IMR-90 (cell line): ENCODE measurements around the gene AGAP1. TPM values are rescaled to one million over a fixed set of nuclear protein-coding genes. Genes with fewer than 3 reads are reported as not detected.

Experiments
- ATAC-seq: fragments of 200-7000 bp; cut with Tn5 transposase; 2 replicates; pipeline ENCODE4 v1.9.1; 2020; ENCODE audit warnings: low read depth, mild to moderate bottlenecking, moderate library complexity
- BruUV-seq: library from RNA; stranded (reverse); fragments of 400-500 nt; replicated peaks from 2 replicates; lab custom pipeline; 2021; lab: Mats Ljungman, UMichigan
- CTCF ChIA-PET: fragments of 300-600 bp; formaldehyde crosslinking; extraction: SDS; loops from one replicate; lab custom pipeline; 2021; ENCODE audit warnings: antibody characterized with exemption; lab: Yijun Ruan, JAX
- POLR2A ChIA-PET: fragments of 300-600 bp; sonication (Branson Sonifier 250); formaldehyde crosslinking; loops from one replicate; lab custom pipeline; 2022; ENCODE audit warnings: antibody characterized with exemption; ENCODE audit not compliant: unreplicated experiment; lab: Charles Lee
- DNase-seq: peaks from one replicate; pipeline ENCODE4 v3.0.0; 2013
- H2AFZ ChIP-seq: replicated peaks from 2 replicates; pipeline ENCODE3; 2013; ENCODE audit warnings: low read length, mild to moderate bottlenecking; ENCODE audit not compliant: poor library complexity
- H2AK5ac ChIP-seq: 2 replicates; pipeline ENCODE4 v1.6.1; 2013; ENCODE audit warnings: low read depth, low read length, inconsistent platforms
- H2AK9ac ChIP-seq: replicated peaks from 2 replicates; pipeline ENCODE3; 2013; ENCODE audit warnings: mild to moderate bottlenecking, low read depth, low read length, moderate library complexity; ENCODE audit not compliant: poor library complexity
- H2BK120ac ChIP-seq: 2 replicates; pipeline ENCODE4 v1.6.1; 2013; ENCODE audit warnings: low read depth, low read length, inconsistent platforms
- H2BK15ac ChIP-seq: 3 replicates; pipeline ENCODE4 v1.6.1; 2013; ENCODE audit warnings: low read depth, low read length, inconsistent platforms
- H2BK20ac ChIP-seq: 2 replicates; pipeline ENCODE4 v1.6.1; 2013; ENCODE audit warnings: low read depth, mild to moderate bottlenecking, inconsistent platforms, low read length, moderate library complexity
- H2BK5ac ChIP-seq: 2 replicates; pipeline ENCODE4 v1.6.1; 2013; ENCODE audit warnings: mild to moderate bottlenecking, low read depth, low read length, inconsistent platforms; ENCODE audit not compliant: poor library complexity, severe bottlenecking
- H3K14ac ChIP-seq: replicated peaks from 2 replicates; pipeline ENCODE4 v1.6.1; 2013; ENCODE audit warnings: low read depth, low read length, inconsistent platforms
- H3K18ac ChIP-seq: 2 replicates; pipeline ENCODE4 v1.6.1; 2013; ENCODE audit warnings: low read depth, low read length, control low read depth
- H3K23ac ChIP-seq: 2 replicates; pipeline ENCODE4 v1.6.1; 2013; ENCODE audit warnings: low read depth, low read length, inconsistent platforms
- H3K27ac ChIP-seq: 2 replicates; pipeline ENCODE4 v1.5.1; 2013; ENCODE audit warnings: mild to moderate bottlenecking, control low read depth, low read length; ENCODE audit not compliant: insufficient read depth
- H3K27me3 ChIP-seq: 2 replicates; pipeline ENCODE4 v1.6.1; 2013; ENCODE audit warnings: low read length; ENCODE audit not compliant: control insufficient read depth, insufficient read depth
- H3K36me3 ChIP-seq: 2 replicates; pipeline ENCODE4 v1.6.1; 2013; ENCODE audit warnings: low read length, mixed read lengths; ENCODE audit not compliant: control insufficient read depth, insufficient read depth
- H3K4ac ChIP-seq: 2 replicates; pipeline ENCODE4 v1.6.1; 2013; ENCODE audit warnings: low read depth, low read length, inconsistent platforms
- H3K4me1 ChIP-seq: 2 replicates; pipeline ENCODE4 v1.6.1; 2013; ENCODE audit warnings: low read length, mixed read lengths; ENCODE audit not compliant: control insufficient read depth, insufficient read depth
- H3K4me2 ChIP-seq: 2 replicates; pipeline ENCODE4 v1.6.1; 2013; ENCODE audit warnings: low read depth, mild to moderate bottlenecking, control low read depth, low read length, moderate library complexity
- H3K4me3 ChIP-seq: 2 replicates; pipeline ENCODE4 v1.5.1; 2013; ENCODE audit warnings: low read depth, mild to moderate bottlenecking, control low read depth, low read length, moderate library complexity; ENCODE audit not compliant: insufficient read depth
- H3K56ac ChIP-seq: 2 replicates; pipeline ENCODE4 v1.6.1; 2013; ENCODE audit warnings: low read length, inconsistent platforms; ENCODE audit not compliant: insufficient read depth; ENCODE audit errors: extremely low read depth
- H3K79me1 ChIP-seq, 2 experiments: 2 replicates each; pipeline ENCODE4 v1.6.1; 2013; ENCODE audit warnings: low read length in 2 of 2, inconsistent platforms in 1 of 2, low read depth in 1 of 2
- H3K9ac ChIP-seq: 2 replicates; pipeline ENCODE4 v1.6.1; 2013; ENCODE audit warnings: low read depth, low read length, control low read depth
- H3K9me1 ChIP-seq: 2 replicates; pipeline ENCODE4 v1.6.1; 2013; ENCODE audit warnings: low read length, inconsistent platforms; ENCODE audit not compliant: insufficient read depth
- H3K9me3 ChIP-seq: 2 replicates; pipeline ENCODE4 v1.6.1; 2013; ENCODE audit warnings: low read length; ENCODE audit not compliant: control insufficient read depth, insufficient read depth
- H4K20me1 ChIP-seq: 2 replicates; pipeline ENCODE4 v1.6.1; 2013; ENCODE audit warnings: low read length, inconsistent platforms; ENCODE audit not compliant: insufficient read depth
- H4K5ac ChIP-seq: 2 replicates; pipeline ENCODE4 v1.6.1; 2013; ENCODE audit warnings: mild to moderate bottlenecking, low read depth, low read length, control low read depth
- H4K8ac ChIP-seq, 2 experiments: 2 replicates each; pipeline ENCODE4 v1.6.1; 2013; ENCODE audit warnings: low read depth in 2 of 2, low read length in 2 of 2, control low read depth in 1 of 2, inconsistent platforms in 1 of 2
- H4K91ac ChIP-seq: 2 replicates; pipeline ENCODE4 v1.6.1; 2013; ENCODE audit warnings: low read depth, low read length, inconsistent platforms; ENCODE audit not compliant: insufficient read depth
- BHLHE40 ChIP-seq: fragments of 150-350 bp; IDR thresholded peaks from 2 replicates; pipeline ENCODE4 v1.6.1; 2016; ENCODE audit warnings: mild to moderate bottlenecking, low read depth, low read length
- CHD1 ChIP-seq: IDR thresholded peaks from 2 replicates; pipeline ENCODE4 v1.6.1; 2012; ENCODE audit warnings: low read depth, low read length, improper control_type of control experiment
- CTCF ChIP-seq: conservative IDR thresholded peaks from 2 replicates; pipeline ENCODE4 v1.5.1; 2012; ENCODE audit warnings: mild to moderate bottlenecking, low read depth, low read length, improper control_type of control experiment
- MAZ ChIP-seq: IDR thresholded peaks from 2 replicates; pipeline ENCODE4 v1.6.1; 2012; ENCODE audit warnings: low read depth, mild to moderate bottlenecking, low read length, improper control_type of control experiment, moderate library complexity, borderline replicate concordance
- WGBS, 2 experiments: methylation state at CpG; one replicate each; pipeline versions ENCODE4 v1.1.5 to v1.1.7; 2013; ENCODE audit warnings: missing lambda C conversion rate in 2 of 2; ENCODE audit not compliant: insufficient read length in 1 of 2; ENCODE audit errors: extremely low coverage in 2 of 2; 5-methylcytosine and 5-hydroxymethylcytosine counted together
- dilution Hi-C: fragments of 300-500 bp; cut with HindIII; formaldehyde crosslinking; loops from one replicate; pipeline ENCODE4 v1.14.3; 2018; ENCODE audit warnings: low sequenced_read_pairs; ENCODE audit not compliant: unreplicated experiment
- in situ Hi-C: fragments of 300-500 bp; cut with MboI; formaldehyde crosslinking; loops from 3 replicates; pipeline ENCODE4 v1.14.3; 2019; ENCODE audit warnings: low sequenced_read_pairs, inconsistent platforms, mixed read lengths
- intact Hi-C: fragments of 100-400 bp; cut with micrococcal nuclease; formaldehyde crosslinking; loops from 2 replicates; pipeline ENCODE4 v1.10.0; 2022
- polyA plus RNA-seq, 3 experiments: library from polyadenylated mRNA; depleted of rRNA; stranded (reverse); fragments of >200 nt; gene quantifications; 2 replicates each; pipeline ENCODE4 v1.2.3, GENCODE V29; 2012; ENCODE audit warnings: low replicate concordance in 1 of 3
- total RNA-seq: library from RNA; depleted of rRNA; stranded (reverse); fragments of >200 nt; gene quantifications from 2 replicates; pipeline ENCODE4 v1.2.3, GENCODE V29; 2012

The AGAP1 gene
- total and polyA plus RNA-seq, 2 of the 4 experiments (the other 2 are of a cell fraction) = 15.1 to 16.4 TPM

DNA sequence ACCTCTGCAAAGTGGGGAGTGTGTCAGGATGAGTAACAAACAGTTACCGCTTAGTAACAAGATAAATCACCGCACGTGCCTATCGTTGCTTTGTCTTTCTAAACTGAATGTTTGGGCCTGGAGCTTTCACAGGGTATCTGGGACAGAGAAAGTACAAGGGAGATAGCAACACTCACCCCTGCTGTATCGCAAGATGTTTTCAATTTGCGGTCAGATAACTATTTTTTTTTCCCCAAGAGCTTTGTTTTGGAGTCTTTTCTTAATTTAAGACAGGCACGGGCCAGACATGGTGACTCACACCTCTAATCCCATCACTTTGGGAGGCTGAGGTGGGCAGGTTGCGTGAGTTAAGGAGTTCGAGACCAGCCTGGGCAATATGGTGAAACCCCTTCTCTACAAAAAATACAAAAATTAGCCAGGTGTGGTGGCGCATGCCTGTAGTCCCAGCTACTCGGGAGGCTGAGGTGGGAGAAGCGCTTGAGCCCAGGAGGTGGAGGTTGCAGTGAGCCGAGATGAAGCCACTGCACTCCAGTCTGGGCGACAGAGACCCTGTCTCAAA is 527.7 kb downstream of the AGAP1 start:
- Histone ChIP-seq H2AFZ (no peak overlapping the region), H4K5ac (no peak overlapping the region), H4K8ac (no peak overlapping the region), H3K79me1 (no peaks in the 10 kb centered on the region), H3K27me3 (no peaks in the 10 kb centered on the region), H3K4me1 (peaks cover 2% of the 10 kb centered on the region; the same call in 1 of the 2 replicates), H3K23ac (no peak overlapping the region), H2BK120ac (no peak overlapping the region), H2BK15ac (no peak overlapping the region), H3K18ac (no peak overlapping the region), H2AK5ac (no peak overlapping the region), H3K4me3 (no peak overlapping the region), H4K20me1 (no peaks in the 10 kb centered on the region), H3K4me2 (no peak overlapping the region), H3K27ac (no peak overlapping the region), H3K56ac (no peak overlapping the region), H3K14ac (no peak overlapping the region), H2AK9ac (no peak overlapping the region), H3K9me3 (no peaks in the 10 kb centered on the region), H4K91ac (no peak overlapping the region), H2BK20ac (no peak overlapping the region), H2BK5ac (no peak overlapping the region), H3K36me3 (no peaks in the 10 kb centered on the region), H3K9ac (no peak overlapping the region), H3K4ac (no peak overlapping the region), H3K9me1 (no peaks in the 10 kb centered on the region)
- no TSS peak for BruUV-seq
- ATAC-seq (no peak), DNase-seq (no peak)
- no peak for TF ChIP-seq CHD1
- TF ChIP-seq MAZ = no peak
- no peak for TF ChIP-seq BHLHE40
- no peak for TF ChIP-seq CTCF
- dilution Hi-C loops = no loop called here
- ChIA-PET POLR2A (no interaction called here), CTCF (interaction anchor here (0.5 to 1.5 kb wide), 2 partner anchors 24 to 162 kb away, joined by 3 to 4 read pairs; no protein-coding TSS in a partner anchor)
- no CpG with 5 or more reads among the region's 14 CpGs for WGBS, 2 experiments
- intact Hi-C loops = no loop called here
- in situ Hi-C loops = no loop called here
